K562 (cell line): ENCODE measurements around the gene OSBPL3. TPM values are rescaled to one million over a fixed set of nuclear protein-coding genes. Genes with fewer than 3 reads are reported as not detected.

Experiments
- E2F8 ChIP-seq: fragments of 450-650 bp; IDR thresholded peaks from 2 replicates; pipeline ENCODE4 v1.7.1; 2018; ENCODE audit warnings: mild to moderate bottlenecking, low read depth; ENCODE audit not compliant: partially characterized antibody
- HBP1 ChIP-seq: fragments of 450-650 bp; formaldehyde crosslinking; IDR thresholded peaks from 2 replicates; pipeline ENCODE4 v1.4.0; 2022; ENCODE audit warnings: missing genetic modification characterization
- MEIS2 ChIP-seq: fragments of 450-650 bp; IDR thresholded peaks from 2 replicates; pipeline ENCODE4 v1.6.1; 2014; ENCODE audit warnings: mild to moderate bottlenecking; ENCODE audit not compliant: partially characterized antibody
- SAFB ChIP-seq: fragments of 200-400 bp; formaldehyde crosslinking; IDR thresholded peaks from 2 replicates; pipeline ENCODE4 v1.6.1; 2017; ENCODE audit warnings: low read depth, low read length, borderline replicate concordance
- SMARCB1 ChIP-seq: IDR thresholded peaks from 2 replicates; pipeline ENCODE4 v1.6.1; 2011; ENCODE audit warnings: improper control_type of control experiment, low read depth; ENCODE audit not compliant: insufficient read length
- ZBTB49 ChIP-seq: sonication (generic); formaldehyde crosslinking; IDR thresholded peaks from 2 replicates; pipeline ENCODE4 v1.8.0; 2022; ENCODE audit warnings: missing genetic modification reagents, mild to moderate bottlenecking, borderline replicate concordance
- ZNF232 ChIP-seq: sonication (generic); formaldehyde crosslinking; IDR thresholded peaks from 2 replicates; pipeline ENCODE4 v1.8.0; 2022; ENCODE audit warnings: mild to moderate bottlenecking, missing genetic modification reagents
- polyA plus RNA-seq, 8 experiments: library from polyadenylated mRNA; depleted of rRNA in 4 of 8; stranded (reverse) in 5 of 8; unstranded in 3 of 8; fragments of >200 nt; fragmentation: Nextera tagmentation in 2 of 8; fragmentation: Illumina TruSeq in 1 of 8; extraction: Ambion mirVana in 2 of 8; extraction: Trizol in 1 of 8; gene quantifications; 2 replicates each; pipeline versions ENCODE4 v1.2.1 to v1.2.3, GENCODE V29; 2011 to 2014; ENCODE audit warnings: inconsistent platforms in 1 of 8, missing spikeins in 1 of 8
- total RNA-seq, 7 experiments: library from RNA; depleted of rRNA in 6 of 7; stranded (reverse); fragments of >200 nt in 6 of 7; fragmentation: Illumina TruSeq in 2 of 7; extraction: Trizol in 2 of 7; gene quantifications; 2 replicates each; pipeline versions ENCODE4 v1.2.1 to v1.2.3, GENCODE V29; 2011 to 2021; ENCODE audit warnings: low replicate concordance in 1 of 7
- TF ChIP-seq, protein P1 (sequence below): sonication (generic); formaldehyde crosslinking; IDR thresholded peaks from 2 replicates; pipeline ENCODE4 v1.8.1; 2022; ENCODE audit warnings: missing genetic modification reagents

The OSBPL3 gene
- total and polyA plus RNA-seq, 9 of the 15 experiments (the other 6 are each of a cell fraction or from before 2014, with no cell fraction given) = 4.8 to 37.2 (median 26.5) TPM

- TF ChIP-seq HBP1 (no peak), E2F8 (no peak), MEIS2 (no peak), SMARCB1 (no peak), ZBTB49 (CRISPR knock-in tag) (no peak), ZNF232 (no peak), SAFB (no peak)
- TF ChIP-seq, protein P1, sequence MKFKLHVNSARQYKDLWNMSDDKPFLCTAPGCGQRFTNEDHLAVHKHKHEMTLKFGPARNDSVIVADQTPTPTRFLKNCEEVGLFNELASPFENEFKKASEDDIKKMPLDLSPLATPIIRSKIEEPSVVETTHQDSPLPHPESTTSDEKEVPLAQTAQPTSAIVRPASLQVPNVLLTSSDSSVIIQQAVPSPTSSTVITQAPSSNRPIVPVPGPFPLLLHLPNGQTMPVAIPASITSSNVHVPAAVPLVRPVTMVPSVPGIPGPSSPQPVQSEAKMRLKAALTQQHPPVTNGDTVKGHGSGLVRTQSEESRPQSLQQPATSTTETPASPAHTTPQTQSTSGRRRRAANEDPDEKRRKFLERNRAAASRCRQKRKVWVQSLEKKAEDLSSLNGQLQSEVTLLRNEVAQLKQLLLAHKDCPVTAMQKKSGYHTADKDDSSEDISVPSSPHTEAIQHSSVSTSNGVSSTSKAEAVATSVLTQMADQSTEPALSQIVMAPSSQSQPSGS (CRISPR knock-in tag) = no peak
Observed at GRCh38 chr7:24967696-24968095, 12.3 kb downstream of the OSBPL3 start (continued).
